ENCODE data around the gene ASTL. TPM values are rescaled to one million over a fixed set of nuclear protein-coding genes. Genes with fewer than 3 reads are reported as not detected.
"Not testable (repeated sequence)": the region's sequence is repeated elsewhere in the genome, so short reads cannot be mapped to it uniquely, and the experiment has no call there.

The ASTL gene
- polyA plus RNA-seq, 3 donors = 0.17 TPM; not detected in 2

DNA sequence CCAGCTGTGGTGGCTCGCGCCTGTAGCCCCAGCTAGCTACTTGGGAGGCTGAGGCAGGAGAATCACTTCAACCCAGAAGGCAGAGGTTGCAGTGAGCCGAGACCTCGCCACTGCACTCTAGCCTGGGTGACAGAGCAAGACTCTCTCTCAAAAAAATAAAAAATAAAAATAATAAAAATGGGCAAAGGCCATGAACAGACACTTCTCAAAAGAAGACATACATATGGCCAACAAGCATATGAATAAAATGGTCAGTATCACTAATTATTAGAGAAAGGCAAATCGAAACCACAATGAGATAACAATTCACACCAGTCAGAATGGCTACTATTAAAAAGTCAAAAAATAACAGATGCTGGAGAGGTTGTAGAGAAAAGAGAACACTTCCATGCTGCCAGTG, 22.1 kb upstream of the ASTL start:
- not testable (repeated sequence) for DNase-seq (ENCODE audit: low read depth in 3 of 3, low spot score in 2 of 3)

DNA sequence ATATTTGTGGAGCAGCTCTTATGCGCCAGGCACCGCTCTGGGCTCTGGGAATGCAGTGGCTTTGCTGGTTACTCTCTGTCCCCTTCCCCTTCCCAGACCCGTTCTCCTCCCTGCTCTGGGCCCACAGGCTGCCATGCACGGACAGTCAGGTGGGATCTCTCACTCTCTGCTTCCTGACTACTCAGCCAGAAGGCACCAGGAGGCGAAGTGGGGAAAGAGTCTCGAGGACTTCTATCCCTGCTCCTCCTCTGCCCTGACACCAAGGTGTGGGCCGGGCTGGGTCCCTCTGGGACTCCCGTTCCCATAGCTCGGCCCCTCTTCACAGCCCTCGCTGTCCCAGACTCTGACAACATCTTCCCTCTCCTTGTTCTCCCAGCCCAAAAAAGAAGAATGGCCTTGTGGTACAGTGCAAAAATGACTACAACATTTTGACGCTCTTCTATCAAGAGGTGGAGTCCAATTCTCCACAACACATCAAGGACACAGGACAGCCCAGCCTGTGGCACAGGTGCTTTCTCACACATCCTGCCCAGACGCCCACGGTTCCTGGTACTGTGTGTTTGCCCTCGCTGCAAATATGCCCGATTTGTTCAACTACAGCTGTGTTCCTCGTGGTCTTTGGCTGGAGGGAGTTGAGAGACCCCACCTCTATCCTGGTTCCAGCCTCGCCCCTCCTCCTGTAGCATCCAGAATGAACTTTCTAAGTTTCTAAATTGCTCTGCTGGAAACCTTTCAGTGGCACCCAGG, 21.0 kb upstream of the ASTL start:
- DNase-seq (ENCODE audit: low read depth in 3 of 3, low spot score in 2 of 3) = no peak

DNA sequence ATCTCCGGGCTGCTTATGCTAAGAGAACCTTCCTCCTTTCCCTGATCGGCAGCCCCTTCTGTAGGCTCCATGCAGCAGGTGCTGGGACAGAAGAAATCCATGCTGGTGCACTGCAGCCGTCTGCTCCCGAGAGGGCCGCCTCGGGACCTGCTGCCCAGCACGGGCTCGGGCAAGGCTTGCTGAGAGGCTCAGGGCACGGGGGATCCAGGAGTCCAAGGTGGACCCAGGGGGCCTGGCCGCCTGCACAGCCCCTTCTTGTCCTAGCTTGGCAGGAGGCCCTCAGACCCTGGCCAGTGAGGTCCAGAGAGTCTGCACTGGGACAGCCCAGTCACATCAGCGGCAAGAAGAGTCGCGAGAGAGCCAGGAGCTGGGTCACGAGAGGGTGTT, 20.2 kb upstream of the ASTL start:
- no peak for DNase-seq (ENCODE audit: low read depth in 3 of 3, low spot score in 2 of 3)

DNA sequence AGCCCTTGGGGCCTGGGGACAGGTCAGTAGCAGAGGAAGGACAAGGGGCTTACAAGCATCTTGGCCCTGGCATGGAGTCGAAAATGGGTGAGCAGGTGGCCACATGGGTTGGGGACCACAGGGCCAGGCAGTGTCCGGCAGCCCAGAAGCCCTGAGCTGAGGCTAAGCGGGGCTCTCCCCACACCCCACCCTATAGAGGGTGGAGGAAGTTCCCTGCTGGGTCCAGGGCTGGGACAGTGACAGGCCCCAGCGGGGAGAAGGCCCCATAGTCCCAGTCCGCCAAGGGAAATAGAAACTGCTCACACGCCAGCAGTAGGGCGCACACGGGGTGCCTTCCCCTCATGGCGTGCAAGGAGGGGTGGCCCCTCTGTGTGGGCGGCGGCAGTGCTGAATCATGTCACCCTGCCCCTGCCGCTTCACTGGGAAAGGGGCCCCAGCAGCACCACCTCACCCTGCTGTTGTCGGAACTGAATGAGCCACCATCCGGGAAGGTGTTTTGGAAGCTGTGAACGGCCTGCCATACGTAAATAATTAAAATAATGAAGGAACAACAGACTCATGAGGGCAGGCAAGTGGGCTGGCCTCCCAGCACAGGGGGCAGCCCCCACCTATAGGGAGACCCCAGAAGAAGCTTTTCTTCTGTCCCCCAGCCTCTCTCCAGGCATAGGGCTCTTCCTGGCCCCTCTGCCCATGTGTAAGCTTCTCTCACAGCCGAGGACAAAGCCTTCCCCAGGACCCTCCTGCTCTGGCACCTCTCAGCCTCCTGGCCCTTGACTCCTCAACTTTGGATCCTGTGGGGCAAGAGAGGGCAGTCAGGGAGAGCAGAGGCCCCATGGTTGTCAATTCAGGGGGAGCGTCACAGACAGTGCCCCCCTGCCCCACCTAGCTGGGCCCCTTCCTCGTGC, 19.6 kb upstream of the ASTL start:
- no peak for DNase-seq (ENCODE audit: low read depth in 3 of 3, low spot score in 2 of 3)

DNA sequence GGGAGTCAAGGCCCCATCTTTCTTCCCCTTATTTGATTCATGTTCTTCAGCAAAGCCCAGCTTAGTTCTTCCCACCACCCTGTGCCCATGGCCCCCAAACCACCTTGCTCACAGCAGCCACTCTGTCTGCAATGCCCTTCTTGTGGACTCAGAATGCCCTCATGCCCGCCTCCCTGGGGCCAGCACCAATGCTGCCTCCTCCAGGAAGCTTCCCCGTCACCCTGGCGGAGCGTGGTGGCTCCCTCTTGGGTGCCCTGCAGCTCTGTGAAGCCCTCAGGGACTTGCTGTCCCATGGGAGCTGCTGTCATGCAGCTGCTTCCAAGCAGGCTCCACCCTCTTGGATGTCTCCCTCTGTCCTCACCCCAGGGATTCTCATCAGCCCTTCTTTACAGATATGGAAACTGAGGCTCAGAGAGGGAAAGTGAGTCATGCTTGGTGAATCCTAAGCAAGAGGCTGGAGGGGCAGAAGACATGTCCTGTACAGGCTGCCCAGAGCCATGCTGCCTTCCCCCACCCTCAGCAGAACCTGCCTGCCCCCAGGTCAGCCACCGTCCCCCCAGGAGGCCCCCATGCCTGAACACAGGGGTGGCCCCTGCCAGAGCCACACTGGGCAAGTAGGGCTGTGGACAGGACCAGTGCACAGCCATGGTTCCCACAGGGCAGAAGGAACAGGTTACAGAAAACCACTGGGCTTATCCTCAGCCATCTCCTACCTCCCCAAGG, 18.8 kb upstream of the ASTL start:
- DNase-seq (ENCODE audit: low read depth in 3 of 3, low spot score in 2 of 3) = no peak

DNA sequence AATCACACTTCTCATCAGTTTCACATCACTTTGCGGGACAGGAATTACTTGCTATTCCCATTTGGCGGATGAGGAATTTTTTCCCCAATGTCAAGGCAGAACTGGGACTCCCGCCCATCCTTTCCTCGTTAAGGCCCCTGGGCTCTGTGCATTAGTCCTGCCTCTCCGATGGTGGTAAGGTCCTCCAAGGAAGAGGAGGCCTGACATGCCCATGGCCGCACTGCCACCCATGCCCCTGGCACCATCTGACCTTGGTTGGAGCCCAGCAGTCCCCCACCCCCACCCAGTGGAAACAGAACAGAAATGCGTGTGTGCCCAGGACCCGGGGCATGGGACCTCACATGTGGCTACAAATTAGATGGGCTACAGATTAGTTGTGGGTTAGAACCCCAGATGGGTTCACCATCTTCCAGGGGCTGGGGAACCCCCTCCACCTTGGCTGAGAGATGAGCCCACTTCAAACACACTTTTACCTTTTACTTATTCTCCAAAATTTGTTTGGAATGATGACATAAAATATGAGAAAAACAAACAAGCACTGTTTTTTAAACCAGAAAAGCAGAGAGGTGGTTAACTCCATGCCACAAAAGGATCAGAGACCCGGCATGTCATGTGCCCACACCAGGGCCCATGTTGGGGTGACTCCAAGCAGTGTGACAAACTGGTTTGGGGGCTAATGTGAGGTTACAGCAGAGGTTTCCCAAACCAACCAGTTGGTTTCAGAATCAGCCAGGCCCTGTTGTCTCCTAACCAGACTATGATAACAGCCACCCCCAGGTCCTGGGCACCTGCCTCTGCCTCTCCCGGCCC, 17.9 kb upstream of the ASTL start:
- DNase-seq (ENCODE audit: low read depth in 3 of 3, low spot score in 2 of 3) = no peak

DNA sequence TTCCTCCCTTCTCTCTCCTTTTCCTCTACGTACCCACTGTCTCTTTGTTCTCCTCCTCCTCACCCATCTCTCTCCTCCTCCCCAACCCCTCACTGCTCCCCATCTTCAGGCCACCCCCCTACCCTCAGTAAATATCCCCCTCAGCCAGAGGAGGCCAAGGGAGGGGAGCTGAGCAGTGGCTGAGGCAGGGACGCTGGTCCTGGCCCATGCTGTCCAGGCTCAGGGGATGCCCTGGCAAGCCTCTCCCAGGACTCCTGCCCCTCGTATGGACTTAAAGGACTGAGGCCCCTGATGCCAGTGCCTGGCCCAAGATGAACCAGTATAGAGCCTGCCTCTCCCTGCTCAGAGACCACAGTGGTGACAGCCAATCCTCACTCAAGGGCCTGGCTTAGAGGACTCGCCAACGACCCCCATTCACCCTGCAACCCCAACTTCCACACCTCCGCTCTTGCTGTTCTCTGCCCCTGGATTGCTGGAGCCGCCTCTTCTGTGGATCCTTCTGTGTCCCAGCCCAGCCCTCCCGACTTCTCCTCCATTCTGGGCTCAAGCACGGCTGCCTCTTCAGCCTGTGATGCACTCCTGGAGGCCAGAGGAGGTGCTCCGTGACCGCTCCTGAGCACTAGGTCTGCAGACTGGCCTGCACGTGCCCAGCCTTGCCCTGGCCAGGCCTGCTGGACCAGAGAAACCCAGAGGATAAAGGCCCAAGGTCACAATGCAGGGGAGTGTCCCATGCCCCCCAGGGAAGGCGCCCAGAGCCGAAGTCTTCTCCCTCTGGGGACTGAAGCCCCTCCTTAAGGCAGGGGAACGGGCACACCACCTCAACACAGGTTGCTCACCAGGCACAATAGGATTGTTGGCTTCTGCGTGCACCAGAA, 16.4 kb upstream of the ASTL start:
- DNase-seq (ENCODE audit: low read depth in 3 of 3, low spot score in 2 of 3) = no peak

DNA sequence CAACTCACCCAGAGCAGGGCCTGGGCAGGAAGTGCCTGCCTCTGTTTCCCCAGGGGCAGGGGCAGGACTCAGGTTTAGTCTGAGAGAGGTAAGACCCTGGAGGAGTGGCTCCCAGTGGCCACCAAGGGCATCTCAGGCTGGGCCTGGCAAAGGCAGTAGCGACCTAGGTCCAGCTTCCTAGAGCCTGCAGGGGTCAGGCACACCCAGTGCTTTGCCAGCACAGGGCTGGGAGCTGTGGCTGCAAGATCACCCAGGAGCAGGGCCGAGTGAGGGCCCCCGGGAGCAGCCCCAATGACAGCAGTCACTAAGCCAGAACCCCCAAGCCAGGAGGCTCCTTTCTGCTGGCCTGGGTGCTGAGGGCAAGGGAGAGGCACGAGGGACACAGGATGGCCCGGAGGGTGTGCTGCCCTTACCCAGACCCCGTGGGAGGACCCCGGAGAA, 15.7 kb upstream of the ASTL start:
- DNase-seq (ENCODE audit: low read depth in 3 of 3, low spot score in 2 of 3) = no peak

DNA sequence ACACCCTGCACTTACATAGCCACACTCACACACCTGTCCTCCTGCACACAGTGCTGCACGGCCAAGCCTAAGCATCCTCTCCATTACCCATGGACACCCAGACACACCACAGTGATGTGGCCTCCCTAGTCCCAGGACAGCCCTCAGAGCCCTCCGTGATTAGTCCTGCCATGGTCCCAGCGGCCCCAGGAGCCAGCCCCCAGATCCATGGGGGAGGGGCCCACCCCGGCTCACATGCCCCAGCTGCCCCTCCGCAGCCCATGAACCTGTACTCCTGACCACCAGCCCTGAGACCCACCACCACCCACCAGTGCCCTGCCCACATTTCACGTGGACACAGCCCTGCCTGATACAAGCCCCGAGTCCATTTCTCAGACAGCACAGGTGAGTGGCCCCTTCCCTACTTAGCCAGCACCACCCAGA, 15.0 kb upstream of the ASTL start:
- no peak for DNase-seq (ENCODE audit: low read depth in 3 of 3, low spot score in 2 of 3)

DNA sequence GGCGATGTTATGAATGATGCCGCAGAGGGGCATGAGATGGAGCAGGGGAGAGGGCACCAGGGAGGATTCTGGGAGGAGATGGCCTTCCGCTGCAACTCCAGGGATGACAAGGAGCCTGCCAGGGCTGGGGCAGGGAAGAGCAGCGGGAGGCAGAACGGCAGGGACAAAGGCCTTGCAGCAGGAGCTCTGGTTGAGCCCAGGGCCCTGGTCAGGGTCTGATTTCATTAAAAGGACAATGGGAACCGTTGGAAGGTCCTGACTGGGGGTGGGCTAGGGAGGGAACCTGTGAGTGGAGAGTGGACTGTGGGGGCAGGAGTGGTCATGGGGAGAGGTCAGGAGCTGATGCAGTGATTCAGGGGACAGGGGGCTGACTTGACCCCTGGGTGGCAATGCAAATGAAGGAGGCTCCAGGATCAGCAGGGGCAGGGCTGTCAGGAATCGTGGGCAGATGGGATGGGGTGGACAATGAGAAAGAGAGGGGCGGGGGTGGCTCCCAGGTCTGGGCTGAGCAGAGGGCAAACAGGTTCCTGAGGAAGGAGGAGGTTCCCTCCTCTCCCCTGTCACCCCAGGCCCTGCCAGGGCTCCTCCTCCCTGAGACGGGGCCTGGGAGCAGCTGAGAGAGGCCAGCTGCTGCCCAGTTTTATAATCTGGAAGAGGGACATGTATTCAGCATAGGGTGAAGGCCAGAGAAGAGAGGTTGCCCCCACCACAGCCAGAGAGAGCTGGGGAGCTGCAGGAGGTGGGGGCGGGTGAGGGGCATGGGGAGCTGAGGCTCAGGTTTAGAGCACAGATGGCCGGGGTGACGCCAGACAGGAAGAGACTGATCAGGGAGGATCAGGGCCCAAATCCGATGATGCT, 14.2 kb upstream of the ASTL start:
- no peak for DNase-seq (ENCODE audit: low read depth in 3 of 3, low spot score in 2 of 3)

DNA sequence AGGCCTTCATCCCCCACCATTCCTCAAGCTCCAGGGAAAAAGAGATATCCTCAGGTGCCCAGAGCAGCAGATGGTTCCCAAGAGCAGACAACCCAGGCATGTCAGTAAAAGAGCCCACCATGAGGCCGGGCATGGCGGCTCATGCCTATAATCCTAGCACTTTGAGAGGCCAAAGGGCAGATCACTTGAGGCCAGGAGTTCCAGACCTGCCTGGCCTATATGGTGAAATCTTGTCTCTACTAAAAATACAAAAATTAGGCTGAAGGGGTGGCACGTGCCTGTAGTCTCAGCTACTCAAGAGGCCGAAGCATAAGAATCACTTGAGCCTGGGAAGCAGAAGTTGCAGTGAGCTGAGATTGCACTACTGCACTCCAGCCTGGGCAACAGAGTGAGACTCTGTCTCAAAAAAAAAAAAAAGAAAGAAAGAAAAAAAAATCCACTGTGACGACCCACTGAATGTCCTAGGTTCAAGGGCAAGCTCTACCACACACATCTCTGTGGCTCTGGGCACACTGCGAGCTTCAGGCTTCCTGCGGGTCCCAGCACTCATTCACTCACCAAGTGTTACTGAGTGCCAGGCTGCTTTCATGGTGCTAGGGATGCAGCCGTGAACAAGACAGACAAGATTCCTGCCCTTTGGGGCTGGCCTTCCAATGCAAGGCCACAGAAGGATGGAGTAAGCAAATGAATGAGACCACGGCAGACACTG, 13.4 kb upstream of the ASTL start:
- DNase-seq (ENCODE audit: low read depth in 3 of 3, low spot score in 2 of 3) = no peak

DNA sequence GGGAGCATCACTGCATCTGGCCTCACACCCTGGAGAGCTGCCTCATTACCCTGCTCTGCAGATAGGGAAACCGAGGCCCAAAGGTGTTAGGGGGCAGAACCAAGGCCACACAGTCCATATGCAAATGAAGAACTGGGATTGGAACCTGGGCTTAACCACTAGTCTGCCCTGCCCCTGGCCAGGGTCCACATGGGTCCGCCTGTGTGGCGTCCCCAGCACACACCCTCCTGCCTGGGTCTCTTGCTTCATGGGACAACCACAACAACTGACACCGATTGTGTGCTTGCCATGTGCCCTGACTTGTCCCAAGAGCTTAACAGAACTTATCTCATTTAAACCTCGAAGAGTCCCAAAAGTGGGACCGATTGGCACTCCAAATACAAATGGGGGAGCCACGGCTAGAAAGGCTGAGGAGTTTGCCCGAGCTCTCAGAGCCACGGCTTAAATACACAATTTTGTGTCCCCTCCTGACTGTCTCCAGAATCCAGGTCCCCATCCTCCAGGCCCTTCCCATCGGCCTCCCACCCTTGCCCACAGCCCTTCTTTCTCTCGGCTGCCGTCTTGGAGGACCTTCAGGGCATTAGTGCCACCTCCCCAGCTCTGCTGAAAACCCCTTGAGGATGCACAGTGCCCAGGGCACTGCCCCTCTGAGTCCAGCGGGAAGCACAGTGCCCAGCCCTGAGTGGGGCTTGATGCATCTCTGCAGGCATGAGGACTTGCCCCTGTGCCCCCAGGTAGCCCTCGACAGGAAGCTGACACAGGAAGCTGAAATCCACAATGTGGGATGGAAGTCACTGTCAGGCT, 12.7 kb upstream of the ASTL start:
- DNase-seq (ENCODE audit: low read depth in 3 of 3, low spot score in 2 of 3) = no peak

DNA sequence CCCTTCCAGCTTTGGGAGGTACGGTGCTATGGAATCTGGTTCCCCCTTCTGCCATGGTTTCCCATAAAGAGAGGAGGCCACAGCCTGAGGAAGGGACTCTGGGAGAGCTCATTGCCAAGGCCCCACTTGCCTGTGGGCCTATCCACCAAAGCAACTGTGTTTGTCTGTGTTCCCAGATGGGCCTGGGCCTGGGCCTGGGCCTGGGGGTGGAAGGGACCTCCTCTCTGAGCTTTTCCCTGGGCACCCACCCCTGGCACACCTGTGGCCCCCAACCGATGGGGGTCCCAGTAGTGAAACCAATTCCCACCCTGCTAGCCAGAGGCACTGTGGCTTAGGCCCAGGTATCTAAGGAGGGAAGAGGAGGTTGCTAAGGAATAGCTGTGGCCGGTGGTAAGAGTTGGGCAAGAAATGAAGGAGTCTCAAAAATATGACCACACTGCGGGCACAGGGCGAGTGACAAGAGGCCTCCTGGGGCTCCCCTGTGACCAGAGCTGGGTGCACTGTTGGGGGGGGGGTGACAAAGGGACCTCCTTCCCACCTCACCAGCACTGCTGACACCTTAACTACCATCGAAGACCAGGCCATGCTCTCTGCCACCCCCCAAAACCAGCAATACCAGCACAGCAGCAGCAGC, 11.8 kb upstream of the ASTL start:
- DNase-seq (ENCODE audit: low read depth in 3 of 3, low spot score in 2 of 3) = no peak

DNA sequence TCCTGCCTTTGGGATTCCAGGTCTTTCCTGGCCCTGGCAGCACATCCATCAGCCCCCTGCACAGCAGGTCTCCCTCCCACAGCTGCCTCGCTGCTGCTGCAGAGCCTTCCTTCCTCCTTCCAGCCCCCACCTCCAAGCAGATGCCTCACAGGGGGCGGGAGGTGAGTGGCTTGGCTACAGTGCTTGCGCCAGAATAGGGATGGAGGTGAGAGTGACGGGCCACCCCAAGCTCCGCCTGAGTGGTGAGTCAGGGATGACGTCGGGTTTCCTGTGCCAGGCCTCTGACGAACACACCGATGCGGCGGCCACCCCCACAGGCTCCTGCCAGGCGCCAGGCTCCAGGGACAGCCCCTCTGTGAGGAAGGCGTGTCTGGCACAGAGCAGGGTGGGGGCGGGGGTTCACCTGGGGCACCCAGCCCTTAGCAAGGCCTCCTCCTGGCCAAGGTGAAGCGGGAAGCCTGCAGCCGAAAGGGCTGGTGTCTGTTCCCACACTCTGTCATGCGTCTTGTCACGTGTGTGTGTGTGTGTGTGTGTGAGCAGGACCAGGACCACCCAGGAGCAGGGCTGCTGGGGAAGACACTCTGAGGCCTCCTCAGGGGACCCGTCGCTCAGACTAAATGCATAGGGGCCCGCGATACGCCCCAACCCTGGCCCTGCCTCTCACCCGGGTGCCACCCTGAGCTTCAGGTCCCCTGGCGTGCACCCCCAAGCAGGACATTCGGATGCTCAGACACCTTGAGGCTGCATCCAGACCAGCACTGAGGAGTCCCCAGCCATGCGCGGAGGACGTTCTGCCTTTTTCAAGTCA, 10.3 kb upstream of the ASTL start:
- peak in 1 of 3 donors; percentile 53 for DNase-seq (ENCODE audit: low read depth in 3 of 3, low spot score in 2 of 3)

DNA sequence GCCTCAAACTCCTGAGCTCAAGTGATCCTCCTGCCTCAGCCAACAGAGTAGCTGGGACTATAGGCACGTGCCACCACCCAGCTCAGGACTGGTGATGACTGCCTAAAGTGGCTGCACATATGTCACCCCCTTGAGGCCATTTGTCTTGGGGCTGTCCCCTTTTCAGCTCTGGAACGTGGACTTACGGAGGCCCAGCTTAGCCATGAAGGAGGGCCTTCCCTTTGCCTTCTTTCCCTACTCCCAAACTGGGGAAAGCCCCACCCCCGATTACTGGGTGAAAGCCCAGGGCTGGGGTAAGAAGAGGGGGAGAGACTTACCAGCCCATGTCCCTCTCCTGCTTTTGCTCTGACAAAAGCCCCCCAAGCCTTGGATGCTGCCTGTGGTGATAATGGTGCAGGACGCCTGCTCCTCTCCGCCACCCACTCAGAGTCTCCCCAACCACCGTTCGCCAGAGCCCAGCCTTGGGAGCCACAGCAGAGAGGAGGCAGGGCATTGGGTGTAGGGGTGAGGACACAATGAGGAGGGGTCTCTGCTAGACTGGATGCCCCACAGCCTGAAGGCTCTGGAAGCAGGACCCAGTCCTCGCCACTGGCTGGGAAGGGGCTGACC, 9.4 kb upstream of the ASTL start:
- no peak for DNase-seq (ENCODE audit: low read depth in 3 of 3, low spot score in 2 of 3)

All from right renal cortex interstitium (tissue), 3 donors.